ENCODE measurements around the gene ATG16L1. TPM values are rescaled to one million over a fixed set of nuclear protein-coding genes. Genes with fewer than 3 reads are reported as not detected.

Gene ATG16L1
- total and polyA plus RNA-seq, 2 experiments from 2014 or later: 15.3 to 37.9 TPM

DNA sequence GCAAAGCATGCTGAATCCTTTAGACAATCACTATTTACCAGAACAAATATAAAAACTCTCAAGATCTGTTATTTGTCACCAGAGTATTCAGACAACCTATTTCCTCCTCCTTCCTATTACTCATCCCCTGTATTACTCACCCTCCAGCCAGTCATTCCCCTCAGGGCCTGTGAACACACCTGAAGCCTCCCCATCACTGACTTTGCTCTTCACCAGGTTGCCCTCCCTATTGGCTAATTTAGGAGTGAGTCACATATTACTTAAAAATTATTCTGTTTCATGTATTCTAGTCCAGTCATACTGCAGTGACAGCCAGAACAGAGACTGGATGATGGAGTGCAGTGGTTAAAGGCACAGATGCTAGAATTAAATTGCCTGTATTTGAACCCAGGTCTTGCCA lies 3.7 kb upstream of the ATG16L1 start:
- H3K27ac Mint-ChIP-seq: no peak overlapping the region
- H3K4me2 ChIP-seq: no peak overlapping the region
- H3K79me2 ChIP-seq (replicated peaks; ENCODE audit: insufficient read depth): peaks cover 10% of the 10 kb centered on the region
- no peak overlapping the region for H3K27ac ChIP-seq (ENCODE audit: low read depth)
- H3K36me3 ChIP-seq (ENCODE audit: insufficient read depth): no peaks in the 10 kb centered on the region
- H3K9me2 ChIP-seq (ENCODE audit: insufficient read depth): no peaks in the 10 kb centered on the region
- no peak for DNase-seq (ENCODE audit: low spot score)
- H3K9me3 Mint-ChIP-seq: peaks cover 19% of the 10 kb centered on the region
- no peak overlapping the region for H2AFZ ChIP-seq
- H3F3A ChIP-seq (replicated peaks; ENCODE audit: low read depth): no peaks in the 10 kb centered on the region
- no peak for TF ChIP-seq POLR2AphosphoS5 (IDR thresholded peaks at IDR 0.05; ENCODE audit: low read depth)
- TF ChIP-seq, protein P1, sequence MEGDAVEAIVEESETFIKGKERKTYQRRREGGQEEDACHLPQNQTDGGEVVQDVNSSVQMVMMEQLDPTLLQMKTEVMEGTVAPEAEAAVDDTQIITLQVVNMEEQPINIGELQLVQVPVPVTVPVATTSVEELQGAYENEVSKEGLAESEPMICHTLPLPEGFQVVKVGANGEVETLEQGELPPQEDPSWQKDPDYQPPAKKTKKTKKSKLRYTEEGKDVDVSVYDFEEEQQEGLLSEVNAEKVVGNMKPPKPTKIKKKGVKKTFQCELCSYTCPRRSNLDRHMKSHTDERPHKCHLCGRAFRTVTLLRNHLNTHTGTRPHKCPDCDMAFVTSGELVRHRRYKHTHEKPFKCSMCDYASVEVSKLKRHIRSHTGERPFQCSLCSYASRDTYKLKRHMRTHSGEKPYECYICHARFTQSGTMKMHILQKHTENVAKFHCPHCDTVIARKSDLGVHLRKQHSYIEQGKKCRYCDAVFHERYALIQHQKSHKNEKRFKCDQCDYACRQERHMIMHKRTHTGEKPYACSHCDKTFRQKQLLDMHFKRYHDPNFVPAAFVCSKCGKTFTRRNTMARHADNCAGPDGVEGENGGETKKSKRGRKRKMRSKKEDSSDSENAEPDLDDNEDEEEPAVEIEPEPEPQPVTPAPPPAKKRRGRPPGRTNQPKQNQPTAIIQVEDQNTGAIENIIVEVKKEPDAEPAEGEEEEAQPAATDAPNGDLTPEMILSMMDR (conservative IDR thresholded peaks at IDR 0.05; ENCODE audit: low read depth in 2 of 2): no peak
- no peak for TF ChIP-seq ZNF114 (CRISPR knock-in tag; IDR thresholded peaks at IDR 0.05)
- no peak for ATAC-seq
- peaks cover 1% of the 10 kb centered on the region; the same call in 2 of the 3 replicates for H3K4me1 Mint-ChIP-seq
- H3K27me3 Mint-ChIP-seq (ENCODE audit: insufficient read depth, low read depth, poor library complexity): peaks cover 8% of the 10 kb centered on the region
- H3K4me1 ChIP-seq (ENCODE audit: insufficient read depth): 0 out of 2 replicates have a peak, but pooled peaks cover under 1% of the 10 kb centered on the region
- H4K20me1 ChIP-seq (replicated peaks; ENCODE audit: insufficient read depth): peaks cover under 1% of the 10 kb centered on the region; the same call in 1 of the 2 replicates
- no peak overlapping the region for H3K4me3 Mint-ChIP-seq
- no peaks in the 10 kb centered on the region for H3K27me3 ChIP-seq (ENCODE audit: insufficient read depth)
- H3K36me3 Mint-ChIP-seq (ENCODE audit: low read depth): peaks cover 18% of the 10 kb centered on the region
- H3K4me3 ChIP-seq: no peak overlapping the region

DNA sequence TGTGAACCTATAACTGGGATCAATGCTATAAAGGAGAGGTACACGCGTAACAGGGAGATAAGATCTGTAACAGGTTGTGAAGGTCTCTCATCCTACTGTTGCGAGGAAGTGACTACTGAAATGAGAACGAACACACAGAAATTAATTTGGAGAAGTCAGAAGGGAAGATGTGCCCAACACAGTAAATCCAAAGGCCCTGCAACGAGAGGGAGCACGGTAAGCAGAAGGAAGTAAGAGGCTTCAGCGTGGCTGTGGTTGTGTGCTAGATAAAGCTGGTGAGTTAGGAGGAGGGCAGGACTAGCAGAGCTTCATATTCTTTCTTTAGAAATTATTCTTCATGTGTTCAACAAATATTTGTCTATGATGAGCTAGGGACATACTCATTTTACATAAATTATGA lies 2.5 kb upstream of the ATG16L1 start:
- peaks cover 22% of the 10 kb centered on the region for H3K79me2 ChIP-seq (replicated peaks; ENCODE audit: insufficient read depth)
- H3F3A ChIP-seq (replicated peaks; ENCODE audit: low read depth): no peaks in the 10 kb centered on the region
- H3K9me2 ChIP-seq (ENCODE audit: insufficient read depth): no peaks in the 10 kb centered on the region
- no peak for DNase-seq (ENCODE audit: low spot score)
- peaks cover 10% of the 10 kb centered on the region for H4K20me1 ChIP-seq (replicated peaks; ENCODE audit: insufficient read depth)
- H2AFZ ChIP-seq: no peak overlapping the region
- Mint-ChIP-seq H3K27ac (no peak overlapping the region), H3K27me3 (ENCODE audit: insufficient read depth, low read depth, poor library complexity) (peaks cover 7% of the 10 kb centered on the region), H3K4me1 (peaks cover 5% of the 10 kb centered on the region; the same call in 2 of the 3 replicates), H3K9me3 (peaks cover 19% of the 10 kb centered on the region), H3K36me3 (ENCODE audit: low read depth) (peaks cover 23% of the 10 kb centered on the region), H3K4me3 (no peak overlapping the region)
- H3K4me1 ChIP-seq (ENCODE audit: insufficient read depth): 0 out of 2 replicates have a peak, but pooled peaks cover 4% of the 10 kb centered on the region
- no peak for ATAC-seq
- no peaks in the 10 kb centered on the region for H3K27me3 ChIP-seq (ENCODE audit: insufficient read depth)
- no peak overlapping the region for H3K4me2 ChIP-seq
- no peaks in the 10 kb centered on the region for H3K36me3 ChIP-seq (ENCODE audit: insufficient read depth)
- H3K4me3 ChIP-seq: no peak overlapping the region
- no peak overlapping the region for H3K27ac ChIP-seq (ENCODE audit: low read depth)
- TF ChIP-seq, protein P1 (conservative IDR thresholded peaks at IDR 0.05; ENCODE audit: low read depth in 2 of 2): no peak
- TF ChIP-seq CREB1 (CRISPR knock-in tag; IDR thresholded peaks at IDR 0.05; ENCODE audit: low read depth) (no peak), NANOG (IDR thresholded peaks at IDR 0.05; ENCODE audit: borderline replicate concordance) (no peak), ZNF114 (CRISPR knock-in tag; IDR thresholded peaks at IDR 0.05) (no peak), JUNB (IDR thresholded peaks at IDR 0.05; ENCODE audit: unreplicated experiment) (no peak), ZNF331 (CRISPR knock-in tag; IDR thresholded peaks at IDR 0.05; ENCODE audit: low read depth) (no peak), POLR2AphosphoS5 (IDR thresholded peaks at IDR 0.05; ENCODE audit: low read depth) (no peak), STAT1 (IDR thresholded peaks at IDR 0.05; ENCODE audit: unreplicated experiment) (no peak), EZH2phosphoT487 (IDR thresholded peaks at IDR 0.05; ENCODE audit: unreplicated experiment) (no peak), EZH2 (IDR thresholded peaks at IDR 0.05; ENCODE audit: low read depth, unreplicated experiment) (no peak)
- TF ChIP-seq, protein P2, sequence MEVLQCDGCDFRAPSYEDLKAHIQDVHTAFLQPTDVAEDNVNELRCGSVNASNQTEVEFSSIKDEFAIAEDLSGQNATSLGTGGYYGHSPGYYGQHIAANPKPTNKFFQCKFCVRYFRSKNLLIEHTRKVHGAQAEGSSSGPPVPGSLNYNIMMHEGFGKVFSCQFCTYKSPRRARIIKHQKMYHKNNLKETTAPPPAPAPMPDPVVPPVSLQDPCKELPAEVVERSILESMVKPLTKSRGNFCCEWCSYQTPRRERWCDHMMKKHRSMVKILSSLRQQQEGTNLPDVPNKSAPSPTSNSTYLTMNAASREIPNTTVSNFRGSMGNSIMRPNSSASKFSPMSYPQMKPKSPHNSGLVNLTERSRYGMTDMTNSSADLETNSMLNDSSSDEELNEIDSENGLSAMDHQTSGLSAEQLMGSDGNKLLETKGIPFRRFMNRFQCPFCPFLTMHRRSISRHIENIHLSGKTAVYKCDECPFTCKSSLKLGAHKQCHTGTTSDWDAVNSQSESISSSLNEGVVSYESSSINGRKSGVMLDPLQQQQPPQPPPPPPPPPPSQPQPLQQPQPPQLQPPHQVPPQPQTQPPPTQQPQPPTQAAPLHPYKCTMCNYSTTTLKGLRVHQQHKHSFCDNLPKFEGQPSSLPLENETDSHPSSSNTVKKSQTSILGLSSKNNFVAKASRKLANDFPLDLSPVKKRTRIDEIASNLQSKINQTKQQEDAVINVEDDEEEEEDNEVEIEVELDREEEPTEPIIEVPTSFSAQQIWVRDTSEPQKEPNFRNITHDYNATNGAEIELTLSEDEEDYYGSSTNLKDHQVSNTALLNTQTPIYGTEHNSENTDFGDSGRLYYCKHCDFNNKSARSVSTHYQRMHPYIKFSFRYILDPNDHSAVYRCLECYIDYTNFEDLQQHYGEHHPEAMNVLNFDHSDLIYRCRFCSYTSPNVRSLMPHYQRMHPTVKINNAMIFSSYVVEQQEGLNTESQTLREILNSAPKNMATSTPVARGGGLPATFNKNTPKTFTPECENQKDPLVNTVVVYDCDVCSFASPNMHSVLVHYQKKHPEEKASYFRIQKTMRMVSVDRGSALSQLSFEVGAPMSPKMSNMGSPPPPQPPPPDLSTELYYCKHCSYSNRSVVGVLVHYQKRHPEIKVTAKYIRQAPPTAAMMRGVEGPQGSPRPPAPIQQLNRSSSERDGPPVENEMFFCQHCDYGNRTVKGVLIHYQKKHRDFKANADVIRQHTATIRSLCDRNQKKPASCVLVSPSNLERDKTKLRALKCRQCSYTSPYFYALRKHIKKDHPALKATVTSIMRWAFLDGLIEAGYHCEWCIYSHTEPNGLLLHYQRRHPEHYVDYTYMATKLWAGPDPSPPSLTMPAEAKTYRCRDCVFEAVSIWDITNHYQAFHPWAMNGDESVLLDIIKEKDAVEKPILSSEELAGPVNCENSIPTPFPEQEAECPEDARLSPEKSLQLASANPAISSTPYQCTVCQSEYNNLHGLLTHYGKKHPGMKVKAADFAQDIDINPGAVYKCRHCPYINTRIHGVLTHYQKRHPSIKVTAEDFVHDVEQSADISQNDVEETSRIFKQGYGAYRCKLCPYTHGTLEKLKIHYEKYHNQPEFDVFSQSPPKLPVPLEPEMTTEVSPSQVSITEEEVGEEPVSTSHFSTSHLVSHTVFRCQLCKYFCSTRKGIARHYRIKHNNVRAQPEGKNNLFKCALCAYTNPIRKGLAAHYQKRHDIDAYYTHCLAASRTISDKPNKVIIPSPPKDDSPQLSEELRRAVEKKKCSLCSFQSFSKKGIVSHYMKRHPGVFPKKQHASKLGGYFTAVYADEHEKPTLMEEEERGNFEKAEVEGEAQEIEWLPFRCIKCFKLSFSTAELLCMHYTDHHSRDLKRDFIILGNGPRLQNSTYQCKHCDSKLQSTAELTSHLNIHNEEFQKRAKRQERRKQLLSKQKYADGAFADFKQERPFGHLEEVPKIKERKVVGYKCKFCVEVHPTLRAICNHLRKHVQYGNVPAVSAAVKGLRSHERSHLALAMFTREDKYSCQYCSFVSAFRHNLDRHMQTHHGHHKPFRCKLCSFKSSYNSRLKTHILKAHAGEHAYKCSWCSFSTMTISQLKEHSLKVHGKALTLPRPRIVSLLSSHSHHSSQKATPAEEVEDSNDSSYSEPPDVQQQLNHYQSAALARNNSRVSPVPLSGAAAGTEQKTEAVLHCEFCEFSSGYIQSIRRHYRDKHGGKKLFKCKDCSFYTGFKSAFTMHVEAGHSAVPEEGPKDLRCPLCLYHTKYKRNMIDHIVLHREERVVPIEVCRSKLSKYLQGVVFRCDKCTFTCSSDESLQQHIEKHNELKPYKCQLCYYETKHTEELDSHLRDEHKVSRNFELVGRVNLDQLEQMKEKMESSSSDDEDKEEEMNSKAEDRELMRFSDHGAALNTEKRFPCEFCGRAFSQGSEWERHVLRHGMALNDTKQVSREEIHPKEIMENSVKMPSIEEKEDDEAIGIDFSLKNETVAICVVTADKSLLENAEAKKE (CRISPR knock-in tag; IDR thresholded peaks at IDR 0.05): no peak
